ENCODE measurements around the gene MYO3B.

The MYO3B gene

GRCh38 chr2:170436077-170436943 lies 258.4 kb downstream of the MYO3B start (continued):
- no peak for TF ChIP-seq ZSCAN4 (tag by site-specific recombination; IDR thresholded peaks at IDR 0.05)
- no peak for TF ChIP-seq REPIN1 (tag by site-specific recombination; IDR thresholded peaks at IDR 0.05; ENCODE audit: low read depth)
- TF ChIP-seq ZNF416 (tag by site-specific recombination; IDR thresholded peaks at IDR 0.05) = no peak
- TF ChIP-seq ZBTB1 (tag by site-specific recombination; IDR thresholded peaks at IDR 0.05) = no peak
- TF ChIP-seq ZSCAN23 (tag by site-specific recombination; IDR thresholded peaks at IDR 0.05) = no peak
- TF ChIP-seq ZNF274 (IDR thresholded peaks at IDR 0.05; ENCODE audit: low read length) = no peak
- TF ChIP-seq ZNF274 (tag by site-specific recombination; IDR thresholded peaks at IDR 0.05; ENCODE audit: borderline replicate concordance) = no peak
- TF ChIP-seq ZBTB6 (tag by site-specific recombination; IDR thresholded peaks at IDR 0.05) = no peak
- TF ChIP-seq ZBTB21 (tag by site-specific recombination; IDR thresholded peaks at IDR 0.05) = no peak
- TF ChIP-seq ZNF488 (tag by site-specific recombination; IDR thresholded peaks at IDR 0.05) = no peak
- TF ChIP-seq HOXA7 (CRISPR knock-in tag; IDR thresholded peaks at IDR 0.05; ENCODE audit: borderline replicate concordance) = no peak

- CTCF ChIA-PET = interaction anchor here (2.8 kb wide), 1 partner anchor 37 kb away, joined by 11 read pairs; no protein-coding TSS in a partner anchor
- POLR2A ChIA-PET = no interaction called here
Measured at GRCh38 chr2:170446078-170446477, 268.1 kb downstream of the MYO3B start.

More at GRCh38 chr2:170446078-170446477, 268.1 kb downstream of the MYO3B start:
- H3K36me3 ChIP-seq (ENCODE audit: control insufficient read depth in 2 of 2, insufficient read depth in 1 of 2, low read length in 2 of 2) = no peaks in the 10 kb centered on the region
- TF ChIP-seq ZNF174 (tag by site-specific recombination; IDR thresholded peaks at IDR 0.05) = no peak
- TF ChIP-seq ZFHX2 (tag by site-specific recombination; conservative IDR thresholded peaks at IDR 0.05) = no peak
- no peak for TF ChIP-seq MZF1 (tag by site-specific recombination; IDR thresholded peaks at IDR 0.05; ENCODE audit: borderline replicate concordance)
- TF ChIP-seq ZNF677 (tag by site-specific recombination; IDR thresholded peaks at IDR 0.05) = no peak
- TF ChIP-seq ZNF112 (tag by site-specific recombination; IDR thresholded peaks at IDR 0.05) = no peak
- no peak for TF ChIP-seq TCF7L2 (IDR thresholded peaks at IDR 0.05; ENCODE audit: borderline replicate concordance, low read depth, low read length)
- TF ChIP-seq ZNF544 (tag by site-specific recombination; IDR thresholded peaks at IDR 0.05) = no peak
- TF ChIP-seq ZNF394 (tag by site-specific recombination; IDR thresholded peaks at IDR 0.05; ENCODE audit: borderline replicate concordance) = no peak
- no peak for TF ChIP-seq WT1 (tag by site-specific recombination; IDR thresholded peaks at IDR 0.05)
- TF ChIP-seq ZNF48 (tag by site-specific recombination; IDR thresholded peaks at IDR 0.05) = no peak
- TF ChIP-seq ZFP3 (tag by site-specific recombination; IDR thresholded peaks at IDR 0.05; ENCODE audit: low read depth) = no peak
- TF ChIP-seq ZNF585B (tag by site-specific recombination; IDR thresholded peaks at IDR 0.05) = no peak
- no peak for TF ChIP-seq ZNF791 (tag by site-specific recombination; IDR thresholded peaks at IDR 0.05)
- no peak for TF ChIP-seq HOXC10 (CRISPR knock-in tag; IDR thresholded peaks at IDR 0.05)
- TF ChIP-seq ZNF664 (tag by site-specific recombination; IDR thresholded peaks at IDR 0.05) = no peak
- TF ChIP-seq ZNF830 (tag by site-specific recombination; IDR thresholded peaks at IDR 0.05; ENCODE audit: low read depth) = no peak
- no peak for TF ChIP-seq YY1 (tag by site-specific recombination; IDR thresholded peaks at IDR 0.05)
- no peak for TF ChIP-seq ZNF18 (tag by site-specific recombination; IDR thresholded peaks at IDR 0.05)
- H3K9me3 ChIP-seq (ENCODE audit: control insufficient read depth, insufficient read depth, low read depth, low read length) = no peaks in the 10 kb centered on the region
- no peak overlapping the region for H3K27ac ChIP-seq (ENCODE audit: extremely low read depth, low read depth, low read length)
- no peak overlapping the region for H3K4me3 ChIP-seq (ENCODE audit: low read depth, low read length)
- H3K4me1 ChIP-seq (ENCODE audit: control insufficient read depth, insufficient read depth, low read length) = no peaks in the 10 kb centered on the region

Measured in HEK293 (cell line).